Measurements from ENCODE around the gene DLGAP5.

DLGAP5 gene

DNA sequence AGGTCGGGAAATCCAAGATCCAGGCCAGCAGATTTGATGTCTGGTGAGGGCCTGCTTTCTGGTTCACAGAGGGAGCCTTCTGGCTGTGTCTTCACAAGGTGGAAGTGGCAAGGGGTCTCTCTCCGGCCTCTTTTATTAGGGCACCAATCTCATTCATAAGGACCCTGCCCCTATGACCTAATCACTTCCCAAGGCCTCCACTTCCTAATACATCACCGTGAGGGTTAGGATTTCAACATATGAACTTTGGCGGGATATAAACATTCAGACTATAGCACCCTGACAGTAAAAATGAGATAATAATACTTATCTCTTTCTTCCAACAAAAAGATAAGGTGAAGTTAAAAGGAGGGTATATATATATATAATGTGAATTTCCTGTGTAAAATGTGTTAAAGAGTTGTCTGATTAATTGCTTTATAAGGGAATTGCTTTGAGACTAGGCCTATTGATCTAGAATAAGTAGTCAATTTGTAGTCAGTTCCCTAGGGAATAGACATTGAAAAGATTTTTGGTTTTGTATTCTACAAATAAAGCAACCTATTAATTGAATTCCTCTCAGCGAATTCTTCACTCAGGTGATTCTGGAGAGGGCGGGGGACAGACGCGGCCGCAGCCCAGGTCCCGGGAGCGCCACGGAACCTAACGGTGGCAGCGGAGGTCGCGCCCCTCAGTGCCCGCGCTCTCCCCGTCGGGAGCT lies 62.8 kb downstream of the DLGAP5 start:
- DNase-seq, result no peak

DNA sequence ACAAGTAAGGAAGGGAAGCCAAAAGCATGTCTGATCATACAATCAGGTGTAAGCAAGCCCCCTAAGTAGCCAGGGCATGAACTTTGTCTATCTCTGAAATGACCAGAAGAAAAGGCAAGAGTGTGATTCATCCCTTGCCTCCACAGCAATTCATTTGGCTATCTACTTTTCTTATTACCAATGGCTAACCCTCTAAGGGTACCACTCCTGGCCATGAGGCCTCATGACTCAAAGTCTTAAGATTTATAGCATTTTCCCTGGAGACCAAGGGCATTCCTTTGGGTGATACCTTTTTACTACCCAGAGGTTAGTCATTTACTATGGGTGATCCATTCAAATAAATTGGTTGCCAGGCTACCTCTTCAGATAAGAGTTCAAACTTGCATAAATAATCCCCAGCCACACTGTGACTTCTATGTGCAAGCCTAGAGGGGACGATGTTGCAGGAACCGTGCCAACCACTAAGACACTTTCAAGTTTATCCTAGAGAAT lies 63.9 kb downstream of the DLGAP5 start:
- no peak for DNase-seq

DNA sequence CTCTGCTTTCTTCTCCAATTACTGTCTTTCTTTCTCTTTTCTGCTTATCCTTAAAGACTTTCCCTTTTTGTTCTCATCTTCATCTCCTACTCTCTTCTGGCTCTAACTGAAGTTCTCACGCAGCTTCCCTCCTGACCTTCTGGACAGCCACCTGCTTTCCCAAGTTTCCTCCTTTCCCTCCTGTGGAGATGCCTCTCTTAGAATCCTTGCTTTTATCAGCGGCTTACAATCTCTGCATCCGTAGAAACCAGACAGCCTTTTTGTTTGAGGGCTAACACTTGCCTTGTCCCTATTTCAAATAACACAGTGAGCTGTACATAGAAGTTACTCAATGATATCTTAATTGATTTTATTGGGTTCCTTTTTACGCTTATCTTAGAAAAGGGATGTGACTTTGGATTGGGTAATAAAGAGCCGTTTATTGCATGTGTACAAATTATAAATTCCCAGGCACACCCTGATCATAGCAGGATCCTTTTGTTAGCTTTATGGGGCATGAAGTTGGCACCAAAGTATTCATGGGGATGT lies 64.4 kb downstream of the DLGAP5 start:
- DNase-seq, result no peak

GRCh38 chr14:55126034-55126433 lies 65.4 kb downstream of the DLGAP5 start:
- DNase-seq, result no peak

GRCh38 chr14:55125403-55125802 lies 66.0 kb downstream of the DLGAP5 start:
- DNase-seq, result no peak

- DNase-seq, result no peak
Measured at GRCh38 chr14:55124774-55125386, 66.5 kb downstream of the DLGAP5 start.

GRCh38 chr14:55123852-55124639 lies 67.3 kb downstream of the DLGAP5 start:
- no peak for DNase-seq

DNA sequence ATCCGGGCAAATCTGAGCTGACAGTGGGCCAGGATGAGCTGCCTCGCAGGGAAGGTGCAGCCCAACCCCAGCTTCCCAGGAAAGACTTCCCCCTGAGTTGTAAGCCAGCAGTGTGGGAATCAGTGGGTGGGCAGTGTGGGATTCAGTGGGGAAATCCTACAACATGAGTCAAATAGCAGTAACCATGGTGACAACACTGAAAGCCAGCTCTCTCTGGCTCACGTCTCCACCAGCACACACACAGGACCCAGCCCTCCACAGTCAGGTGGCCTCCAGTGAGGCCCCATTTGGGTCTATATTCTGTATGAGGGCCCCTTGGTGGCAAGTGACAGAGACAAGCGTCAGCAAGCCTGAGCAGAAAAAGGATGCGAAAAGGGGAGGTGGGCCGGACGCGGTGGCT lies 68.3 kb downstream of the DLGAP5 start:
- DNase-seq, result no peak

DNA sequence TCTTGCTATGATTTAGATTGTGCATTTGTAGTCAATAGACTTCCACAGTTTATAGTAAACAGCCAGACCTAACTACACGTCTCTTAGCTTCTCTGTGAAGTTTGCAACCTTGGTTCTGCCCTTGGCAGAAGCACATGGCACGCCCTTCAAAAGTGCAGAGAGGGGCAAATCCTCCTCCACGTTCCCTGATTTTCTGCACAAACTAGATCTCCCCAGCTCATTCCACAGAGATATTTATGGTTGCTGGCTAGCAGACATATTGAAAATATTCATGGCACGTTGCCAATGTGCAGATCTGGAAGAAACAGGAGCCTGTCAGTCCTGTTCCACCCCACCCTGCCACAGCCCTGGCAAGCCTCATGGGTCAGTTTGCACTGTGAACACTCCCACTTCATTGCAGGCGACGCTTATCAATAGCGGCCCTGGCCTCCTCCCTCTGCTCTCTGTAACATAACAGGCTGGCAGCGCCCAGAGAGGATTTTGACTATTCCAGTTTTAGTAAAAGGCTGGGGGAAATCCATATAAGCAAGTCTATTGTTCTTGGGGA lies 68.9 kb downstream of the DLGAP5 start:
- DNase-seq, result no peak

- no peak for DNase-seq
Measured at GRCh38 chr14:55121628-55122439, 69.6 kb downstream of the DLGAP5 start.

DNA sequence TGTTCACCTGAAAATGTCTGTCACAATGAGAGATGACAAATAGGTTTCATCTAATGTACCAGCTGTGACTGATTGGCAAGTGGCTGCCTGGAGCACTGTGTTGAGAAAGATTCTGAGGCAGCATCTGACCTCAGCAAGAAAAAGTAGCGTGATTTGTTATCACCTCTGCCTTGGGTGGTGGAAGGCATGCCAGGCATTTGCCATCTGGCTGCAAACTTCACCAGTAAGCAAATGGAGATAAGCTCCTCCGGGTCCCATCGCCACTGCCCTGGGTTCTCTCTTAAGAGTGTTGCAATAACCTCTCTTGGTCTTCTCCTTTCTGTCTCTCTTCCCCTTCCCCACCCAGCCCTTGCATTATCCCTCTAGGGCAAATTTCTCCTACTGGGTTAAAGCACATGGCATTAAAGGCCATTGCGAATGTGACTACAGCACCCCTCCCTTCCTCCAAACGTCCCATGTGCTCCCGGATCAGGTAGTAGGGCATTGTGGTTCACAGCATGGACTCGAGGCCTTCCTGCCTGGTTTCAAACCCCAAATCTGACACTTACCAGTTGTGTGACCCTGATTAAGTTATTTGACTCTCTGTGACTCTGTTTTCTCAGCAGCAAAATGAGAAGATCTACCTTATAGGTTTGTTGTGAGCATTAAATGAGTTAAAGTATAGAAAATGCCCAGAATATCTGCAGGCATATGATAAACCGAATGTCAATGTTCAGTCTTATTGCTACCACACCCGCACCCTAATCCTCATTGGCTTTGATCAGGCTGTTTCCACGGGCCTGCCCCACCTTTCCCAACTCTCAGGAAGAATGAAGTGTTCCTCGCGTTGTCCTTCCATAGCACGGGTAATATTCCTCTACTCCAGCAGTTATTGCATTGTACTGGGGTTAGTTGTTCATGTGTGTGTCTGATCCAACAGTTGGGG lies 70.6 kb downstream of the DLGAP5 start:
- DNase-seq, result no peak

- DNase-seq, result no peak
Measured at GRCh38 chr14:55118761-55119160, 72.6 kb downstream of the DLGAP5 start.

- no peak for DNase-seq
Measured at GRCh38 chr14:55117803-55118441, 73.5 kb downstream of the DLGAP5 start.

GRCh38 chr14:55116246-55117030 lies 74.9 kb downstream of the DLGAP5 start:
- DNase-seq, result no peak

GRCh38 chr14:55115861-55116245 lies 75.5 kb downstream of the DLGAP5 start:
- no peak for DNase-seq

- no peak for DNase-seq
Measured at GRCh38 chr14:55115460-55115859, 75.9 kb downstream of the DLGAP5 start.

DNA sequence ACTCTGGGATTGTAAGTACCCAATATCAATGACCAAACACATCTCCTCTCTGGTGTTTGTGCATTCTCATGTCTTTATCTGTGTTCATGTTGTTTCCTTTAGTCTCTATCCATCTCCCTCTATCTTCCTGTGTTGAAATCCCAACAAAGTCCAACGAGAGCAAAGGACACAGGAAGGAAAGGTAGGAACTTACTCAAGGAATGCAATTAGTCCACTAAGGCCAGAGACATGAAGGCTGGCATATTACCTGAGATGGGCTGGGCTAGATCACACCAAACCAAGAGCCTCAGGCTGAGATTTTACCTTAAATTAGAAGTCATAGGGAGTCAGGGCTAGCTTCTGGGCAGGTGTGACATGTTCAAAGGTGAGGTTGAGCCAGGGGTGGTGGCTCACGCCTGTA lies 76.7 kb downstream of the DLGAP5 start:
- no peak for DNase-seq

GRCh38 chr14:55111122-55111708 lies 80.2 kb downstream of the DLGAP5 start:
- no peak for DNase-seq

- DNase-seq, result no peak
Measured at GRCh38 chr14:55109836-55110235, 81.5 kb downstream of the DLGAP5 start.
